Measurements from ENCODE around the gene LAMA5.

The LAMA5 gene

DNA sequence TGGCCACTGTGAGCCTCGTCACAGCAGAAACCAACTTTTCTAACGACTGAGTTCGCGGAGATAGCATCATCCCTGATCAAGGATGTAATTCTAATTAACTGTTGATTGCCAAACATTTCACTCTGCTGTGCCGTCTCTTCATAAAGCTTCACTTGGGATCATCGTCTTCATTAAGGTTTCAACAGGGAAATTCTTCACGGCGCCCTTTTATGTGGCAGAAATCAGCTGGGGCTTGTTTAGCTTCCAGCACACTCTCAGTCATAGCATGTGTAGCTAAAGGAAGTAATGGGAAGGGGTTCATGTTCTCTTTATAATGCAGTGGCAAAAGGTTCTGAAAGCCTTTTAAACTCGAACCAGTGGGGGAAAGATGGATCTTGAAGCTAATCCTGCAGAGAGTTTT is 73.2 kb downstream of the LAMA5 start:
- DNase-seq, result no peak

GRCh38 chr20:62293111-62293784 is 73.9 kb downstream of the LAMA5 start:
- DNase-seq, result no peak

DNA sequence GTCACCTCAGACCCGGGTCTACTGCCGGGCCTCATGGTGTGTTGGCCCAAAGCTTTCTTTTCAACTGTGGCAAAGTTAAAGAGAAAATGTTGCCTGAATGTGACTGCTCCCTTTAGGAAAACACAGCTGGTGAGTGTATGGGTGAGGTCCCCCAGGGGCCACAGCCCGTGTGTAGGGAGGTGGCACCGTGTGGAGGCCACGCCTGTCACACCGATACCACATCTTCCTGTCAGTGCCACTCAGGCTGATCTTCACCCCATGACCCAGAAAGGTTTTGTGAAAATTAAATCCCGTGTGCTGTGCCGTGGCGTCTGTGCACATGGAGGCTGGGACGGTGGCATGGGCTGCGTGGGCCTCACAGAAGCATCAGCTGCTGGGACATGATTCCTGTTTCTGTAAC is 75.0 kb downstream of the LAMA5 start:
- no peak for DNase-seq

DNA sequence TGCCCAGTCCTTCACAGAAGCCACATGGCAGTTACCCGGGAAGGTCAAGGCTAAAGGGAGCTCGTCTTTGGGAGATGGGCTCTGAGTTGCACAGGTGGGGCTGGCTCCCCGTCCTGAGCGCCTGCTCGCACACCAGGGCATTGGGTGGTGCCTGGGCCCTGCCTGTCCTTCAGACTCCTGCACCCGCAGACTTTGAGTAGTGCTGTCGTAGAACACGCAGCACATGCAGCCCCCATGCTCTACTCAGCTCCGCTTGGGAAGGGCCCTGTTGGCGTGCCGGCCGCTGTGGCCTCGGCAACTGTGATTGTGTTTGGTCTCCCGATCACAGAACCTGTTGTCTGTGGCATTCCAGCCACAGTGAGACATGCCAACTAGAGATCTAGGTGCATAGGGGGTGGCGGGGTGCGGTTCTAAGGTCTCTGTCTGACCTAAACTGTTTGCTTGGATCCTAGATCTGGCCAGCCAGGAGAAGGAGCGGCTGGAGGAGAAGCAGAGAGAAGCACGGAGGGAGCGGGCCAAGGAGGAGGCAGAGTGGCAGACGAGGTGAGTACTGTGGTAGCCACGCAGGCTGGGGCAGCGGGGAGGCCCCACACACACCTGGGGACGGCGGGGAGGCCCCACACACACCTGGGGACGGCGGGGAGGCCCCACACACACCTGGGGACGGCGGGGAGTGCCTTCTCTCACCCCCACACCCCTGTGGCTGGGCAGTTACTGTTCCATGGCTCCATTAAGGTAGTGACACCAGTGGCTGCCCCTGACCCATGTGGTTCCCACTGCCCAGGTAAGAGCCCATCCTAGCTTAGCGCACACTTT is 75.7 kb downstream of the LAMA5 start:
- DNase-seq, result no peak

- DNase-seq, result no peak
These were observed 77.2 kb downstream of the LAMA5 start for GRCh38 chr20:62289898-62290297.

GRCh38 chr20:62289131-62289530 is 78.0 kb downstream of the LAMA5 start:
- DNase-seq, result no peak

GRCh38 chr20:62288535-62289105 is 78.5 kb downstream of the LAMA5 start:
- no peak for DNase-seq

DNA sequence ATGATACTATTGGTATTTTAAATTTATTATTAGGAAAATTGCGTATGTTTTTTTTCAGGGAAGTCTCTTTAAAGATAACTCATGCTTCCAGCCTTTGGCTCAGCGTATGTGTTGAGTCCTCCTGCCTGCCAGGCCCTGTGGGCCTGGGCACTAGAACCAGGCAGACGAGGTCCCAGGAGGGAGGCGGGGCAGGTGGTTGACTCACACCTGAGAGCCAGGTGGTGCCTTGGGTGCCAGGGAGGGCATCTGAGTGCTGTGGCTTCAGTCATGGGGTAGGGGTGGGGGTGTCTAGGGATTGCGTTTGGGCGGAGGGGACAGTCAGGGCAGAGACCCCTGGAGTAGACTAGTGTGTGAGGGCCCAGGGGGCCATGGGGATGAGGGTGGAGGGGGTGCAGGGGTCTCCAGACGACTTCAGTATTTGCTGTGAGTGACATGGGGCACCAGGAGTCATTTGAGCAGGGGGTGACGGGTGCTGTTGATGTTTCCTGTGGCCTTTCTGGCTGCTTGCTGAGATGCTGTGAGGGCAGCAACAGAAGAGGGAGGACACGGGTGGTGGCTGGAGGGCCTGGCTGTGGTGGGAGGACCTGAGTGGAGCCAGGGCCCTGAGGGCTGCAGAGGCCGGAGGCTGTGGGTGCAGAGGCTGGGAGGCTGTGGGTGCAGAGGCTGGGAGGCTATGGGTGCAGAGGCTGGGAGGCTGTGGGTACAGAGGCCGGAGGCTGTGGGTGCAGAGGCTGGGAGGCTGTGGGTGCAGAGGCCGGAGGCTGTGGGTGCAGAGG is 79.2 kb downstream of the LAMA5 start:
- DNase-seq, result no peak

DNA sequence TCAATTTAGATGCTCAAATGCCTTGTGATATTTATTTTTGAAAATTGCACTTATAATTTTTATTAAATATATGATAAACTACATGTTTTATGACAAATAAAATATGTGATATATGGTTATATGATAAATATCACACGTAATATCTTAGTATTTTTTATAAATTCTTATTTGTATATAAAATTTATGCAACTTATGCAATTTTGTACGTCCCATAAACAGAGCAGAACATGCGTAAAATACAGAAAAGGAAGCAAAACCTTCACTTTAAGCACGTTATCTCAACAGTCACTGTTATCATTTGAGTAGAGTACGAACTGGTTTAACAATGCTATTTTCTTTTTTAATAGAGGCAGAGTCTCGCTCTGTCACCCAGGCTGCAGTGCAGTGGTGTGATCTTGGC is 80.0 kb downstream of the LAMA5 start:
- no peak for DNase-seq

DNA sequence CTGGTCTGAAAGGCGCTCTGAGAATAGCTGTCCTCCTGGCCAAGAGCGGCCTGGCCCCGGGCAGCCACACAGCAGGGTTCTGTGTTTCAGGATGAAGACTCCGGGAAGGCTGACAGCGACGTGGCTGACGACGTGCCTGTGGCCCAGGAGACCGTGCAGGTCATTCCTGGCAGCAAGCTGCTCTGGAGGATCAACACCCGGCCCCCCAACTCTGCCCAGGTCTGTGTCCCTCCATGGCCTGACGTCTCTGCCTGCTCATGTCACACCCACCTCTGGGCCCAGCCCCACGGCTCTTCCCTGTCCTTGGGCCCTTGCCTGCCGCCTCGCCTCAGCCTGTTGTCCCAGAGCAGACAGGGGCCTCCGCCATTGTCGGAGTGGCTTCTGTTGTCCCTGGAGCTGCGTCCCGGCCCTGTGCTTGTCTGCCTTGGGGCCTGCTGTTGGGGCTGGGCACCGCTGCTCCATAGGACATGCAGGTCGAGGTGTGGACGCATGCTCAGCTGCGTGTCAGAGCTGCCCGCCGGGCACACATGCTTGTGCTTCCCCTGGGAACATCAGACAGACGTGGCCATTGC is 80.5 kb downstream of the LAMA5 start:
- DNase-seq, result no peak

DNA sequence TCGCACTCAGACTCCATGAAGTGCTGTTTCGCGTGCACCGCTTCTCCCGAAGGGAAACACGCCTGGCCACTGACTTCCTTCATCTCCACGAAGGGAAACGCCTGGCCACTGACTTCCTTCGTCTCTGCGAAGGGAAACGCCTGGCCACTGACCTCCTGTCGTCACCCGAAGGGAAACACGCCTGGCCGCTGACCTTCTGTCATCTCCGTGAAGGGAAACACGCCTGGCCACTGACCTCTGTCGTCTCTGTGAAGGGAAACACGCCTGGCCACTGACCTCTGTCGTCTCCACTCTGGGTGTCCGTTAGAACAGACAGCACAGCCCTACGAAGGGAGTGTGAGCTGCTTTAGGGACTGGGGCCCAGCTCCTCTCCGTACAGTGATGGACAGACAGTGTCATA is 81.4 kb downstream of the LAMA5 start:
- DNase-seq, result no peak

DNA sequence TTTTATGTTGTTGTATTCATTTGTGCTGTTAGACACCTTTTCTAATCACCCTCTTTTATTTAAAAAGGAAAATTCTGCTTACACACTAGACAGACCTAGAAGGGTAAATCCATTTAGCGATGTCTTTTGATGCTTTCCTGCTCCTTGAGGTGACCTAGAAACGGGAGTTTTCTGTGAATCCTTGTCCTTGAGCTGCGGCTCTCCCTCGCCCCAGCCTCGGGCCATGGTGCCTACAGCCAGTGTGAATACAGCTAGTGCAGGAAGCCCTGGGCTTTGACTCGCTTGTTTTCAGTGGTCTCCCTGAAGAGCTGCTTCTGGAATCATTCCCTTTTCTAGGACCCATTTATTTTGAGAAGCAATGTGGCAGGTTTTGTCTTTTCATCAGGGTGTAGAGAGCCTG is 82.0 kb downstream of the LAMA5 start:
- DNase-seq, result no peak

GRCh38 chr20:62284448-62284847 is 82.7 kb downstream of the LAMA5 start:
- DNase-seq, result no peak

DNA sequence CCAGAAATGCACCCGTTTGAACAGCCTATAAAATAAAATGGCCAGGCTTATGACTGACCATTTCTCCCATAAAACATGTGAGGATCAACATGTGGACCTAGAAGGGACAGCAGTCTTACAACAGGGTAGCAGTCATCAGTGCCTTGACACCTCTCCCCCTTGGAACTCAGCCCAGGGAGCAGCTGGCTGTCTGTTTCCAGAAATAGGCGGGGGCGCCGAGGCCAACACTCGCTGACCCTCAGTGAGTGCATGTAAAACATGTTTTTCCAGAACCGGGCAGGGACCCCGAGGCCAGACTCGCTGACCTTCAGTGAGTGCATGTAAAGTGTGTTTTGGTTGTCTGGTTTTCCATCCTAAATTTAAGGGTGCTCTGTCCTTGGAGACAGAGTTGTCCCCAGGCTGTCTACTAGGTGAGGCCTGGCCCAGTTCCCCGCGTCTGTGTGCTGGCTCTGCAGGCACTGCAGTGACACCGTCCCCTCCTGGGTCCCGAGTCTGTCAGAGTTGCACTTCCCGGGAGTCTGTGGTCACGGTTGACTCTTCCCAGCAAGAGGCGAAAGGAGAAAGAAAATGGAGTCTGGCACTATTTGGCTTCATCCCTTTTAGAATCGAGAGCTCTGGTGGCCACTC is 84.1 kb downstream of the LAMA5 start:
- DNase-seq, result no peak

DNA sequence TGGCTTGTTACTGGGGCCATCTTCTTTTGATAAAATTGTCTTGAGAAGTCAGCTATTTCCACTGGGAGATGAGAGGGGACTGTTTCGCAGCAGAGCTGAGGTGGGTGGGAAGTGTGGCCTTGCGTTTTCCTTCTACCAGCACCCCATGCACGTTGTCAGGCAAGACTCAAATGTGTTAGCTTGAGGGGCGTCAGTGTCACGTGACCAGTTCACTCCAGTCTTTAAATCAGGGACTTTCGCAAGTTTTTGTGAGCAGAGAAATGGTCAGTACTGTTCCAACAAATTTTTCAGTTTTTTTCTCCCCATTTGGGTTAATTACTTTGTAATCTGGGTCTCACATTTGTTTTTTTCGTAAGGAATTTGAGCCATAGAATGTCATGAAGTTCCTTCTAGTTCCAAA is 85.0 kb downstream of the LAMA5 start:
- DNase-seq, result no peak

DNA sequence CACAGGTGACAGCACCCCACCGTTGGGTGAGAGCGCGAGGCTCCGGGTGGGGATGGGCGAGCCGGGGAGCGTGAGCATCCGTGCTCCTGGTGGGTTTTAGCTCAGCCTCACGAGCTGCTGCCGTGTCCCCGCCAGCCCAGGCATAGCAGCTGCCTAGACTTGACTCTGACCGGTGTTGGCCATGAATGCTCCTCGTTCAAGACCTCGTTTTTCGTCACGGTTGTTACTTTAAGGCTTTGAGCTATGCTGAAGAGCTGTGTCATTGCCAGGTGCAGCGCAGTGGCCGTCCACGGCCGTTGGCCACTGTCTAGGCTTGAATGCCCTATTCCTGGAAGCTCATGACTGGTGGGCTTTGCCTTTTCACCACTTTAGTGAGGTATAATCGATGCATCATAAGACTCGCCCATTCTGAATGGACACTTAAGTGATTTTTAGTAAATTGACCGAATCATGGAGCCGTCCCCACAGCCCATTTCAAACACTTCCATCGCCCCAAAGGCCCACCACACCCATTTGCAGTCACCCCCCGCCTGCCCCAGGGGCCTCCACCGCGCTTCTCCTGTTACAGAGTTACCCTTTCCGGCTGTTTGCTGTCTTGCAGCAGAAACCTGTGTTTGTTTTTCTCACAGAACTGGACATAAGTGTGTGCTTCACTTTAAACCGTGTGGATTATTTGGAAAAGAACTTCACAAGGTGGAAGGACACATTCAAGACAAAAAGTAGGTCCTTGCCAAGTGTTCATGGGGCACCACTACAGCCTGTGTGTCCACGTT is 85.8 kb downstream of the LAMA5 start:
- no peak for DNase-seq

DNA sequence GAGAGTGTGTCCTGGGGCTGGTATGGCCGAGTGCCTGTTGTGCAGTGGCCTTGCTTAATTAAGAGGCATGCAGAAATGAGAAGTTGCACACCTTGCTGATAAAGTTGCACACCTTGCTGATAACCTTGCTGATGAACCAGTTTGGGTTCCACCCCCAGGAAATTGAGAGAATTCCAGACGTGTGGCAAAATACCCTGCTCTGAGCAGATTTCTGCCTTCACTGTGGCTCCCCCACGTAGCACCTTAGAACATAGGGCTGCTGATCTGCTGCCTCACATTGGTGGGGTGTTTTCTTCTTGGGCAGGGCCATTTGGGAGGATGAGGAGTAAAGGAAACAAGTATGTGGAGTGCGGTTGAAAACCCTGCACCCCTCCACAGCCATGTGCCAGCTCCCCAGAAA is 86.8 kb downstream of the LAMA5 start:
- peak in 1 of 56 donors; percentile 6 for DNase-seq

DNA sequence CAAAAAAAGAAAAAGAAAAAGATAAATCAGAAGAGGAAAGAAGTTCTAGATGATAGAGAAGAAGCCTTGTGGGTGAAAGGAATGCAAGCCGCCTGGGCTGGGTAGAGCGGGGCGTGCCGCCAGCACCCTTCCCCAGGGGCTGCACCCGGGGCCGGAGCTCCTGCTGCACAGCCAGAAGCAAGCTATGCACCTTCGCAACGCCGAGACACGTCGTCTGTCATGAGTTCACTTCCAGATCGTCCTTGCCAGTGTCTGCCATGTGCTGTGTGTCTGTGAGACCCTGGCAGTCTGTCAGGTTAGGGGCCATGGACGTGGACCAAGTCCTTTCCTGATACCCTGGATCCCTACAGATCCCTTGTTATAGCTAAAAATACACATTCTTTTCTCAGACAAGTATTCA is 89.9 kb downstream of the LAMA5 start:
- DNase-seq, result no peak

- peak in 20 of 56 donors; percentile 3 to 41 (median 18) for DNase-seq
These were observed 90.7 kb downstream of the LAMA5 start for GRCh38 chr20:62276439-62276838.

- no peak for DNase-seq
These were observed 91.9 kb downstream of the LAMA5 start for GRCh38 chr20:62275219-62275618.
